ENCODE results near the gene MAB21L3. TPM values are rescaled to one million over a fixed set of nuclear protein-coding genes. Genes with fewer than 3 reads are reported as not detected.

MAB21L3 gene
- 2.7 TPM in 1 of 2 replicates, not detected in the other for total RNA-seq (2014; rRNA removed; shearing (Covaris generic))

DNA sequence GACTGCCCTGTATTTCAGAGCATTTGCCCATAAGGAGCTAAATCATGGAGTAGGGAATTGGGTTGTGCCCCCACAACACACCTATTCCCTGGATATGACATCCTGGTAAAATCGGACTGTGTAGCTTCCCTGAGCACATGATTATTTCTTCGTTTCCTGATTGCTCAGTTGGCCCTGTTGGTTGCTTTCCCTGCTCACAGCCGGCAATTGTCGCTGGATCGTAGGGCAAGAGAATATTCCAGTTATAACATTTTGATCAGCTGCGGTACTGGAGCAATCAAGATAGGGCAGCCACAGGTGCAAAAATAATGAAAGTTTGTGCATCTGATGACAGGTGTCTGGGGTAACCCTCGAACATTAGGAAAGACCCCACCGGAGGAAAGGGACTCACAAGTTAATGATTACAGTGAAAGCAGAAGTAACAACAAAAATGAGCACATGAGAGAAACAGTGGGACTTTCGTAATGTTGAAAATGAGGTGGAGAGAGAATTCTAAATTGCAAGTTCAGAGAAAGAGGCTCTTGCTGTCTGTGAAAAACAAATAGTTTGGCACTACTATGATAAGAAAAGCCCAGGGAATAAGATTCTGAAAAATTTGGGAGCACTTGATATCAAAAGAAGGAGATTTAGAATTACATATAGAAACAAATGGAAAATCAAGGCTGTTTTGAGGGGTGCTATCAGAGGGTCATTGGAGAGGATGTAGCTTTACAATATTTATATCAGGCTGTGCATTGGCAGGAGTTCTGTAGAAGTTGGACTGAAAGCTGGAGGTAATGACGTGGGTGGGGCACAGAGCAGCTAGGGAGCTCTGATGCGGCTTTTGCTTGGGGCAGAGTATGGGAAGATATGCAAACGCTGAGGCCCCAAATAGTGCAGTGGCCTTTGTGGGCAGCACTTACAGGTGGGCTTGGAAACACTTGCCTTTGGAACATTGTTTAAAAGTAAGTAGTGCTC is at the start of gene MAB21L3:
TSS of gene MAB21L3 (plus strand) at position 833 of the 957 bp plus-strand sequence. CDS start 1,217 bp downstream, outside the sequence.
- peak; percentile 30 for DNase-seq (ENCODE audit: low read depth)

- DNase-seq (ENCODE audit: low read depth): no peak
Observed at GRCh38 chr1:116062201-116062600, 49.0 kb upstream of the MAB21L3 start.

GRCh38 chr1:116064616-116065015 is 46.6 kb upstream of the MAB21L3 start:
- no peak for DNase-seq (ENCODE audit: low read depth)

GRCh38 chr1:116066868-116067565 is 44.2 kb upstream of the MAB21L3 start:
- DNase-seq (ENCODE audit: low read depth): peak; percentile 21

- peak; percentile 71 for DNase-seq (ENCODE audit: low read depth)
Observed at GRCh38 chr1:116067566-116067890, 43.7 kb upstream of the MAB21L3 start.

- no peak for DNase-seq (ENCODE audit: low read depth)
Observed at GRCh38 chr1:116075575-116075974, 35.6 kb upstream of the MAB21L3 start.

GRCh38 chr1:116075990-116076389 is 35.2 kb upstream of the MAB21L3 start:
- DNase-seq (ENCODE audit: low read depth): no peak

DNA sequence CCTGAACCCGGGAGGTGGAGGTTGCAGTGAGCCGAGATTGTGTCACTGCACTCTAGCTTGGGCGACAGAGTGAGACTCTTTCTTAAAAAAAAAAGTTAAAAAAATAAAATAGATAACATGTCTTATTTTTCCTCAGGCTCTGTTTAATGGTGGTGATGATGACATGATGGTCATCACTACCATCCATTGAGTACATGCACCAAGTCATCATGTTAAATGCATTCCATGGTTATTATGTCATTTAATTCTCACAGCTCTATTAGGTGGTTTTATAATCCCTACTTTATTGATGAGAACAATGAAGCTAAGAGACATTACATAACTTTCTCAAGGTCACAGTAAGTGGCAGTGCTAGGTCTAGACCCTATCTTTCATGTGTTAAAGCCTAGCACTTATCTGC is 34.4 kb upstream of the MAB21L3 start:
- no peak for DNase-seq (ENCODE audit: low read depth)

GRCh38 chr1:116078699-116079223 is 32.4 kb upstream of the MAB21L3 start:
- DNase-seq (ENCODE audit: low read depth): no peak

GRCh38 chr1:116087628-116088027 is 23.6 kb upstream of the MAB21L3 start:
- DNase-seq (ENCODE audit: low read depth): no peak

DNA sequence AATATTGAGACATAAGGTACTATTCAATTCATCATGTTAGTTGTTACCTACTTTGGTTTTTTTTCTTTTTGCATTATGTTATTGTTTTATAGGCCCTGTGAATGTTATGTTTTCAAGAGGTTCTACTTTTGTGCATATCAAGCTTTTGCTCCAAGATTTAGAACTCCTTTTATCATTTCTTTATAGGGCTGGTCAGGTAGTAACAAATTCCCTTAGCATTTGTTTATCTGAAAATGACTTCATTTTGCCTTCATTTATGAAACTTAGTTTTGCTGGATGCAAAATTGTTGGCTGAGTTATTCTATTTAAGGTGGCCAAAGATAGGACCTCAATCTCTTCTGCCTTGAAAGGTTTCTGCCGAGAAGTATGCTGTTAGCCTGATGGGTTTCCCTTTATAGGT is 21.3 kb upstream of the MAB21L3 start:
- no peak for DNase-seq (ENCODE audit: low read depth)

- no peak for DNase-seq (ENCODE audit: low read depth)
Observed at GRCh38 chr1:116091083-116091482, 20.1 kb upstream of the MAB21L3 start.

DNA sequence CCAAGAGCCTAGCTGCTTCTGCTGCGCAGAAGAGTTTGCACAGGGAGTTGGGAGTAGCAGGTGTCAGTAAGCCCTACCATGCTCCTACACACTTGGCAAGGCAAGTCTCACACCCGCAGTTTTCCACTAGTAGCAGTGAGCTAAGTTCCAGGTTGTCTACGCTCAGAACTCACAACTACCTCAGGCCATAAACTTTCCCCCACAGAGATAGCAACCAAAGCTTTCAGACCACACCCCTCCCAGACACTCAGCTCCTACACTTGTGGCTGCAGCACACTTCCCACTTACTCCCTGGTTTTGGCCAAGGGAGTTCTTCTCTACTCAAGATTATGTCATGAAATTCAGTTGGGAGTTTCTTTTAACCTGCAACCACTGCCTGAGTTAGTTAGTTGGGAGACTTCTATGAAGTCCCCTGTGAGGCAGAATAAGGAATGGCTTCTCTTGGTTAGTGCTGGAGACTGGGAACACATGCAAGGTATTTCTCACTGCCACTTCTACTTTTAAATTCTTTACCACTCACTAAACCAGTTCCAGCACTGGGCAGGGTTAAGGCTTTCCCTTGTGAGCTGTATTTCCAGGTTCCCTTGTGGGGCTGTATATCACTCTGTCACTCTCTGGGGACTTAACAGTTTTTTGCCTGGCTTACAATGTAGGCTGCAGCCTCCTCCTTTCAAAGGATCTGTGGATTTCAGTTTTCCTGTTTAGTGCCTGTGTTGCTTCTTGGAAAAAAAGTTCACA is 18.3 kb upstream of the MAB21L3 start:
- DNase-seq (ENCODE audit: low read depth): no peak

DNA sequence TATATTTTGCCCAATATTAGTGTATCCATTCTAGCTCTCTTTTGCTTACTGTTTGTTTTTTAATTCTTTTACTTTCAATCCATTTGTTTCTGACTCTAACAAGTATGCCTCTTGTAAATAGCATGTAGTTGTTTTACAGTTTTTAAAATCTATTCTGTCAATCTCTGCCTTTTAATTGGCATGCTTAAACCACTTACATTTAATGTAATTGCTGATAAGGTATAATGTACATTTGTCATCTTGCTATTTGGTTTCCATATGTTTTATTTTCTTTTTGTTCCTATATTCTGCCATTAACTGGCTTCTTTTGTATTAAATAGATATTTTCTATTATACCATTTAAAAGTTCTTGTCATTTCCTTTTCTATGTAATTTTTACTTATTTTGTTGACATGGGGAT is 16.2 kb upstream of the MAB21L3 start:
- DNase-seq (ENCODE audit: low read depth): no peak

- no peak for DNase-seq (ENCODE audit: low read depth)
Observed at GRCh38 chr1:116096013-116096618, 15.1 kb upstream of the MAB21L3 start.

GRCh38 chr1:116097626-116098025 is 13.6 kb upstream of the MAB21L3 start:
- no peak for DNase-seq (ENCODE audit: low read depth)

- DNase-seq (ENCODE audit: low read depth): no peak
Observed at GRCh38 chr1:116099379-116099778, 11.8 kb upstream of the MAB21L3 start.

DNA sequence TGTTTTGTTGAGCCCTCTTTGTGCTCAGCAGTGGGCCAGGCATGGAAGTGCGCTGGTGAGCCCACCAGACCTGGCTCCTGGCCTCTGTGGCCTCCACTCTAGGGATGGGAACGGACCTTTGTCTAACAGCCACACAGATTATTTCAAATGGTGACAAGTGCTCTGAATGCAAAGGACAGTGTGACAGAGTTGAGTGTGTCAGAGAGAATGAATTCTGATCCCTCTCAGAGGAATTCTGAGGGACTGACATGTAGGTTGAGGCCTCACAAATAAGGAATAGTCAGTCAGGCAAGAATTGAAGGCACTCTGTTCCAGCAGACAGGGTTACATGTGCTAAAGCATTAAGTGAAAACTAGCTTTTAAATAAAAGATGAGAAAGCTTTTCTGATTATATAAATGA is 11.3 kb upstream of the MAB21L3 start:
- no peak for DNase-seq (ENCODE audit: low read depth)

- no peak for DNase-seq (ENCODE audit: low read depth)
Observed at GRCh38 chr1:116104667-116105066, 6.5 kb upstream of the MAB21L3 start.

GRCh38 chr1:116105996-116106395 is 5.2 kb upstream of the MAB21L3 start:
- no peak for DNase-seq (ENCODE audit: low read depth)

DNA sequence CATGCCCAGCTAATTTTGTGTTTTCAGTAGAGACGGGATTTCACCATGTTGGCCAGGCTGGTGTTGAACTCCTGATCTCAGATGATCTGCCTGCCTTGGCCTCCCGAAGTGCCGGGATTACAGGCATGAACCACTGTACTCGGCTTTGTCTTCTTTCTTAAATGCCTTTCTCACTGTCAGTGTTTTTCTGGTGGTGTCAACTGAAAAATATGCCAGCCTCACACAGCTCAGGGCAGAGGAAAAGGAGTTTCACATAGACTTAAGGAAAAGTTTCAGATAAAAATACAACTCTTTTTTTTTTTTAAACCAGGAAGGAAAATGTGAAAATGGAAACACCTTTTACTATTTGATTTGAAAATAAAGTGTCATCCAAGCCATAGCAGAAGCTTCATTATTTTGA is 4.6 kb upstream of the MAB21L3 start:
- DNase-seq (ENCODE audit: low read depth): no peak

DNA sequence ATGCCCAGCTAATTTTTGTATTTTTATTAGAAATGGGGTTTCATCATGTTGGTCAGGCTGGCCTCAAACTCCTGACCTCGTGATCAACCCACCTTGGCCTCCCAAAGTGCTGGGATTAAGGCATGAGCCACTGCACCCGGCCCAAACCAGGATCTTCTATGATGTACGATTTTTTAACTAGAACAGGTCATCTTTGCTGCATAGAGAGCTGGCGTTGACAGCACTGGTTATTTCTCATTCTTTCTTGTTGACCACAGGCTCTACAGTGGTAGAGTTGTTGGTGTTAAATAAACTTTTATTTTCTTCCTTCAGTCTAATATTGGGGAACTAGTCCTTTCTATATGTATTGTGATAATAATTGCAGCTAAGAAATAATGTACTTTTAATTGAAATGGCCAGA is 3.8 kb upstream of the MAB21L3 start:
- DNase-seq (ENCODE audit: low read depth): no peak

Data from Daoy (cell line).